Astrocyte (in vitro differentiated cells and primary cell): ENCODE results near the gene FAM98B. TPM values are rescaled to one million over a fixed set of nuclear protein-coding genes. Genes with fewer than 3 reads are reported as not detected.

ENCODE experiments used
- DNase-seq: peaks from one replicate; pipeline ENCODE4 v3.0.0-alpha.2; 2010; ENCODE audit warnings: low read depth
- FAIRE-seq: peaks from 2 replicates; lab custom pipeline; 2011; peaks lifted over from hg19 to GRCh38; lab: Jason Lieb, UNC
- H2AFZ ChIP-seq: 2 replicates; pipeline ENCODE4 v1.6.0; 2012; ENCODE audit warnings: low read depth, low read length, inconsistent platforms
- H3K27ac ChIP-seq: 2 replicates; pipeline ENCODE4 v1.5.1; 2011; ENCODE audit warnings: low read depth, low read length, inconsistent platforms
- H3K27me3 ChIP-seq: 2 replicates; pipeline ENCODE4 v1.6.0; 2011; ENCODE audit warnings: low read length, inconsistent platforms; ENCODE audit not compliant: insufficient read depth
- H3K36me3 ChIP-seq: 2 replicates; pipeline ENCODE4 v1.5.1; 2011; ENCODE audit warnings: low read length, inconsistent platforms; ENCODE audit not compliant: insufficient read depth
- H3K4me1 ChIP-seq: 2 replicates; pipeline ENCODE4 v1.5.1; 2011; ENCODE audit warnings: low read length, inconsistent platforms; ENCODE audit not compliant: insufficient read depth
- H3K4me2 ChIP-seq: 2 replicates; pipeline ENCODE4 v1.6.0; 2012; ENCODE audit warnings: low read length, inconsistent platforms
- H3K4me3 ChIP-seq: 2 replicates; pipeline ENCODE4 v1.5.1; 2011; ENCODE audit warnings: low read depth, mild to moderate bottlenecking, low read length, inconsistent platforms; ENCODE audit not compliant: insufficient read depth
- H3K79me2 ChIP-seq: 2 replicates; pipeline ENCODE4 v1.6.0; 2012; ENCODE audit warnings: mild to moderate bottlenecking, low read length, inconsistent platforms; ENCODE audit not compliant: insufficient read depth
- H3K9ac ChIP-seq: 2 replicates; pipeline ENCODE4 v1.6.0; 2012; ENCODE audit warnings: mild to moderate bottlenecking, low read length, inconsistent platforms
- H3K9me3 ChIP-seq: 2 replicates; pipeline ENCODE4 v1.5.1; 2012; ENCODE audit warnings: low read depth, mild to moderate bottlenecking, low read length, inconsistent platforms; ENCODE audit not compliant: insufficient read depth
- H4K20me1 ChIP-seq: 2 replicates; pipeline ENCODE4 v1.6.0; 2012; ENCODE audit warnings: low read length, inconsistent platforms; ENCODE audit not compliant: insufficient read depth
- H3K27ac Mint-ChIP-seq: one replicate; pipeline ENCODE4 v1.8.0; 2021; ENCODE audit warnings: mild to moderate bottlenecking, mixed read lengths; ENCODE audit not compliant: unreplicated experiment
- H3K27me3 Mint-ChIP-seq: one replicate; pipeline ENCODE4 v1.8.0; 2021; ENCODE audit warnings: low read depth, mixed read lengths; ENCODE audit not compliant: unreplicated experiment
- H3K36me3 Mint-ChIP-seq: one replicate; pipeline ENCODE4 v1.8.0; 2021; ENCODE audit warnings: low read depth, mixed read lengths; ENCODE audit not compliant: unreplicated experiment
- H3K4me1 Mint-ChIP-seq: one replicate; pipeline ENCODE4 v1.8.0; 2021; ENCODE audit warnings: low read depth, mixed read lengths; ENCODE audit not compliant: unreplicated experiment
- H3K4me3 Mint-ChIP-seq: one replicate; pipeline ENCODE4 v1.8.0; 2021; ENCODE audit warnings: mild to moderate bottlenecking, moderate library complexity, mixed read lengths; ENCODE audit not compliant: unreplicated experiment
- H3K9me3 Mint-ChIP-seq: one replicate; pipeline ENCODE4 v1.8.0; 2021; ENCODE audit warnings: mild to moderate bottlenecking, mixed read lengths; ENCODE audit not compliant: unreplicated experiment
- CTCF ChIP-seq: IDR thresholded peaks from 2 replicates; pipeline ENCODE4 v1.5.1; 2011; ENCODE audit warnings: low read depth, mild to moderate bottlenecking, inconsistent platforms, low read length, moderate library complexity; ENCODE audit not compliant: insufficient read depth
- EZH2 ChIP-seq: IDR thresholded peaks from 2 replicates; pipeline ENCODE4 v1.6.1; 2012; ENCODE audit warnings: mild to moderate bottlenecking, low read length, inconsistent platforms; ENCODE audit not compliant: insufficient read depth
- total RNA-seq: library from RNA; stranded (reverse); gene quantifications from 2 replicates; pipeline ENCODE4 v1.2.1, GENCODE V29; 2021

FAM98B gene
- total RNA-seq, 1 donor from 2014 or later, result 21.6 TPM

DNA sequence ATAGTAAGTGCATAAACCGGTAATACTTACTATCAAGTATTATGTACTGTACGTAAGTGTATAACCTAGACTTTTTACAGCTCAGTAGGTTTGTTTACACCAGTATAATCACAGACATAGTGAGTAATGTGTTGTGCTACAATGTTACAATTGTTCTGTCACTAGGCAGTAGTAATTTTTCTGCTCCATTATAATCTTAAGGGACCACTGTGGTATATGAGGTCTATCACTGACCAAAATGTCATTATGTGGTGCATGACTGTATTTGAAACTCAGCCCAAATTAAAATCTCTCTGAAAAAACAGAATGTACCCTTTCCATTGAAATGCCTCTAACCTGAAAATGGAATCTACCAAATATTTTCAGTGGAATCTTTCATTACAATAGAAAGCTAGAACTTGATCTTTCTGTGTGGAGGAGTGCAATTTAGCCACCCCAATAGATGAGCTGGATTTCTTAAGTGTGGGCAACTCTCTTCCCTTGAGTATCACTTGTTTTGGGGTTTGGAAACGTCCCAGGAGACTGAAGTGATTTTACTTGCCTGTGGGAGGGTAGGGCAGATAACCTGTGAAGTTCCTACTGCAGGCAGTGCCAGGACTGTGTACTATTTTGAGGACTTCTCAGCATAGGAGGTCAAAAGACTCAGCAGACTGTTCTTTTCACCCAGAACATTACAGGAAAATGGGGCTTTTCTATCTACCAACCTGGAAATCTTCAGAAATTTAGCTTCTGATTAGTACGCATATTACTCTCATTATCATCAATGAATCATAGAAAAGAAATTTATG lies 50.9 kb downstream of the FAM98B start:
- H3K4me3 ChIP-seq, result no peak overlapping the region
- no peaks in the 10 kb centered on the region for H3K27me3 Mint-ChIP-seq
- no peaks in the 10 kb centered on the region for H3K9me3 ChIP-seq
- no peaks in the 10 kb centered on the region for H4K20me1 ChIP-seq
- peak; percentile 46 for DNase-seq
- no peaks in the 10 kb centered on the region for H3K4me1 ChIP-seq
- H3K4me1 Mint-ChIP-seq, result peaks cover 3% of the 10 kb centered on the region
- no peak overlapping the region for H3K4me2 ChIP-seq
- no peaks in the 10 kb centered on the region for H3K79me2 ChIP-seq
- TF ChIP-seq EZH2, result no peak
- no peak for TF ChIP-seq CTCF
- FAIRE-seq, result no peak
- H3K36me3 ChIP-seq, result no peaks in the 10 kb centered on the region
- no peak overlapping the region for H3K4me3 Mint-ChIP-seq
- H3K36me3 Mint-ChIP-seq, result peaks cover 2% of the 10 kb centered on the region
- no peak overlapping the region for H2AFZ ChIP-seq
- no peak overlapping the region for H3K27ac Mint-ChIP-seq
- no peak overlapping the region for H3K27ac ChIP-seq
- no peak overlapping the region for H3K9ac ChIP-seq
- peaks cover 2% of the 10 kb centered on the region for H3K9me3 Mint-ChIP-seq
- H3K27me3 ChIP-seq, result no peaks in the 10 kb centered on the region

GRCh38 chr15:38506997-38507396 lies 53.1 kb downstream of the FAM98B start:
- TF ChIP-seq CTCF, result no peak
- TF ChIP-seq EZH2, result no peak
- no peak overlapping the region for H3K27ac Mint-ChIP-seq
- no peaks in the 10 kb centered on the region for H3K27me3 Mint-ChIP-seq
- FAIRE-seq, result no peak
- no peak overlapping the region for H3K4me2 ChIP-seq
- H3K9ac ChIP-seq, result no peak overlapping the region
- H3K4me3 ChIP-seq, result no peak overlapping the region
- no peak for DNase-seq
- H3K36me3 ChIP-seq, result no peaks in the 10 kb centered on the region
- no peaks in the 10 kb centered on the region for H3K36me3 Mint-ChIP-seq
- no peaks in the 10 kb centered on the region for H3K9me3 ChIP-seq
- H3K27me3 ChIP-seq, result peaks cover 3% of the 10 kb centered on the region
- H3K4me1 ChIP-seq, result no peaks in the 10 kb centered on the region
- no peak overlapping the region for H2AFZ ChIP-seq
- H3K79me2 ChIP-seq, result no peaks in the 10 kb centered on the region
- H3K4me1 Mint-ChIP-seq, result peaks cover 3% of the 10 kb centered on the region
- H3K4me3 Mint-ChIP-seq, result no peak overlapping the region
- H4K20me1 ChIP-seq, result no peaks in the 10 kb centered on the region
- H3K9me3 Mint-ChIP-seq, result no peaks in the 10 kb centered on the region
- H3K27ac ChIP-seq, result no peak overlapping the region

- Mint-ChIP-seq H3K27ac (no peak overlapping the region), H3K36me3 (no peaks in the 10 kb centered on the region), H3K9me3 (no peaks in the 10 kb centered on the region), H3K27me3 (no peaks in the 10 kb centered on the region), H3K4me1 (peaks cover 3% of the 10 kb centered on the region), H3K4me3 (no peak overlapping the region)
- H3K27me3 ChIP-seq, result peaks cover 3% of the 10 kb centered on the region
- DNase-seq, result no peak
- no peak overlapping the region for H2AFZ ChIP-seq
- H3K36me3 ChIP-seq, result no peaks in the 10 kb centered on the region
- no peak for TF ChIP-seq EZH2
- TF ChIP-seq CTCF, result no peak
- H3K9ac ChIP-seq, result no peak overlapping the region
- no peak overlapping the region for H3K4me2 ChIP-seq
- H4K20me1 ChIP-seq, result no peaks in the 10 kb centered on the region
- H3K27ac ChIP-seq, result no peak overlapping the region
- no peaks in the 10 kb centered on the region for H3K79me2 ChIP-seq
- H3K9me3 ChIP-seq, result no peaks in the 10 kb centered on the region
- FAIRE-seq, result no peak
- H3K4me3 ChIP-seq, result no peak overlapping the region
- H3K4me1 ChIP-seq, result no peaks in the 10 kb centered on the region
These were observed 53.6 kb downstream of the FAM98B start for GRCh38 chr15:38507570-38507969.
